Measurements from ENCODE around the gene PRAC1. TPM values are rescaled to one million over a fixed set of nuclear protein-coding genes. Genes with fewer than 3 reads are reported as not detected.

Gene PRAC1
- total and polyA plus RNA-seq, 2 of the 8 experiments (the other 6 are each of a cell fraction or from before 2014, with no cell fraction given) = not detected

DNA sequence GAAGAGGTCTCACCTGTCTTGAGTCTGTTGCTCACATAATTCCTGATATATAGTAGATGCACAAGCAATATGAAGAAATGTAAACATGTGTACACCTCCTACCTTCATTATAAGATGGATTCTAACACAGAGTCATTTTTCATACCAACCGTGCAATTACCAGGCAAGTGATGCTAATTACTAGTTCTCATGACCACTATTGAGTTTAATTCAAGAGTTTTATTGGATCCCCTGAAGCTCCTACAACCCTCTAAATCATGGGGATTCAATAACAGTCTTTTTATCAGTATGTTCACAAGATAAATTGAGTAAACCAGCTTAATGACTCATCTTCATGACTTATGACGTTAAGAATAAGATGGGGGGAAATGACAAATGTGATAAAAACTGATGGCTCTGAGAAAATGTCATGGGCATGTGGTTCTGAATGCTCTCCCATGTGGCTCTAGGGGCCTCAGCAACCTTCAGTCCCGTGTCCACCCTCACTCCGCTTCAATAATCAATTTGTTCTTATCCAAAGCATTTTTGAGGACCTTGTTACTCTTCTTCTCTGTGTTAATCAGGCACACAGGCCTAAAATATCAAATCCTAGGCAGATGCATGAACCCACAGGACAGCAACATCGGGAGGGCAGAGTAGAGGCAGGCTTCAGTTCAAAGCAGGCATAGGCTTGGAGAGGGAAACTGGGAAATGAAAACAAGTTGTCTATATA is 42.8 kb downstream of the PRAC1 start (continued):
- TF ChIP-seq ZNF274 (IDR thresholded peaks at IDR 0.05; ENCODE audit: borderline replicate concordance, extremely low read depth, low read length) (no peak), BCL11A (IDR thresholded peaks at IDR 0.05; ENCODE audit: low read depth in 2 of 2, low read length in 2 of 2) (no peak), KDM1A (IDR thresholded peaks at IDR 0.05; ENCODE audit: borderline replicate concordance, low read length) (no peak), POLR2A (IDR thresholded peaks at IDR 0.05; ENCODE audit: control extremely low read depth in 1 of 2, low read depth in 2 of 2, low read length in 2 of 2) (no peak), JUN (IDR thresholded peaks at IDR 0.05; ENCODE audit: low read depth, low read length) (no peak)
